GM12874 (cell line): Measurements from ENCODE around the gene NGB.

Experiments
- CTCF ChIP-seq: IDR thresholded peaks from 2 replicates; pipeline ENCODE4 v1.5.1; 2011; ENCODE audit warnings: low read depth, mild to moderate bottlenecking, control low read depth, low read length, moderate library complexity; ENCODE audit not compliant: insufficient read depth

Gene NGB

GRCh38 chr14:77217551-77217950 is 53.5 kb downstream of the NGB start:
- no peak for TF ChIP-seq CTCF
